Astrocyte of the spinal cord (primary cell): ENCODE data around the gene FKBP2.

Source experiments
- DNase-seq: peaks from one replicate; pipeline ENCODE4 v3.0.0; 2011; ENCODE audit warnings: low read depth, low spot score
- H3K4me3 ChIP-seq: 2 replicates; pipeline ENCODE4 v1.5.1; 2011; ENCODE audit warnings: low read depth, mild to moderate bottlenecking, low read length, moderate library complexity
- in situ Hi-C: cut with HindIII; loops from 2 replicates; pipeline ENCODE4 v1.10.0; 2017; ENCODE audit warnings: low sequenced_read_pairs
- TF ChIP-seq, protein P1 (sequence below): IDR thresholded peaks from 2 replicates; pipeline ENCODE4 v1.5.1; 2012; ENCODE audit warnings: low read depth, mild to moderate bottlenecking, low read length, inconsistent platforms

Gene FKBP2

DNA sequence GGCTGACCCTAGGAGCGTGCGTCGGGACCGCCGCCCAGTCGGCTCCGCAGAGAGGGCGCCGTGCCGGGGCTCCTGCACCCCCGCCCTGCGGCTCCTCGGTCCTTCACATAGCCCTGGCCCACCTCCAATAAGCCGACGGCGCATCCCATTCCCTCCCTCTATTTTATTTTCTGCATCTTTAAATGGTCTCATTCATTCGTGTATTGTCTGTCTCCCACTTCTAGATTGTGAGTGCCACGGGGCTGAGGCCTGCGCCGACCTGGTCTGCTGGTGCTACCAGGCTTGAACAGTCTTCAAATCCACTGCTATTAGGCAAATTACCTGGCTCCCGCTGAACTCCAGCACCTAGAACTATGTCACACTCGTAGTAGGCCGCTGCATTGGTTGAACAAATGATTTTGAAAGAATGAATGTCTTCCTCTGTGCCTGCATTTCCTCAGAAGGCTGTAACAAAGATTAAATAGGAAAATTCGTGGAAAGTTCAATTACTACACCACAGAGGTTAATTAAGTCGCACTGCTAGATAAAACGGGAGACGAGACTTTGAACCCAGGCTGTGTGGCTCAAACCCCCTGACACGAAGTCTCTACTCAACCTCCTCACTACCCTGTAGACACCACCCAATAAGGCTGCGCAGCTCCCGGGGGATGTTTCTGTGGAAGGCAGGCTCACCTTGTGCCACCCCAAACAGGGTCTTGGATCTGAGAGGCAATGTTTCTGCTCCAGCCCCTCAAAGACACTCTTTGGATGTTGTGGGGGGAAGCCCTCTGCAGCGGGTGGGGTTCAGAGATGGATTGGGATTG, 7.0 kb downstream of the FKBP2 start:
- H3K4me3 ChIP-seq: peak overlapping the region; percentile 31
- in situ Hi-C loops: no loop called here
- no peak for DNase-seq
- TF ChIP-seq, protein P1, sequence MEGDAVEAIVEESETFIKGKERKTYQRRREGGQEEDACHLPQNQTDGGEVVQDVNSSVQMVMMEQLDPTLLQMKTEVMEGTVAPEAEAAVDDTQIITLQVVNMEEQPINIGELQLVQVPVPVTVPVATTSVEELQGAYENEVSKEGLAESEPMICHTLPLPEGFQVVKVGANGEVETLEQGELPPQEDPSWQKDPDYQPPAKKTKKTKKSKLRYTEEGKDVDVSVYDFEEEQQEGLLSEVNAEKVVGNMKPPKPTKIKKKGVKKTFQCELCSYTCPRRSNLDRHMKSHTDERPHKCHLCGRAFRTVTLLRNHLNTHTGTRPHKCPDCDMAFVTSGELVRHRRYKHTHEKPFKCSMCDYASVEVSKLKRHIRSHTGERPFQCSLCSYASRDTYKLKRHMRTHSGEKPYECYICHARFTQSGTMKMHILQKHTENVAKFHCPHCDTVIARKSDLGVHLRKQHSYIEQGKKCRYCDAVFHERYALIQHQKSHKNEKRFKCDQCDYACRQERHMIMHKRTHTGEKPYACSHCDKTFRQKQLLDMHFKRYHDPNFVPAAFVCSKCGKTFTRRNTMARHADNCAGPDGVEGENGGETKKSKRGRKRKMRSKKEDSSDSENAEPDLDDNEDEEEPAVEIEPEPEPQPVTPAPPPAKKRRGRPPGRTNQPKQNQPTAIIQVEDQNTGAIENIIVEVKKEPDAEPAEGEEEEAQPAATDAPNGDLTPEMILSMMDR: no peak

DNA sequence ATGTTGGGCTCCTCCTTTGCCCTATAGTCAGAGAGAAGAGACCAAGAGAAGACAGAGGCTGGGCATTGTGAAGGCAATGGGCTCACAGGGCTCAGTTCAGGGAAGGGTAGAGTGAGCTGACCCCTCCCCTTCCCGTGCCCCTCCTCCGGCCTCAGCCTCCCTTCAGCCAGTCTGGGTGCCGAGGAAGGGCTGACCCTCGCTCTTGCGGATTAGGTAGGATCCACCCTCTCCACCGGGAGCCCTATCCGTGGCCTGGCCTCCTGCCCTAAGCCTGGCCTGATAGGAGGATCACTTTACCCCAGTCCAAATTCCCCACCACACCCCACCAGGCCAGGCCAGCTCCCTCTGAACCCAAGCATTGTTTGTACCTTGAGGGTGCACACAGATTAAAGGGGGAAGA, 7.7 kb downstream of the FKBP2 start:
- no peak overlapping the region for H3K4me3 ChIP-seq
- DNase-seq: no peak
- in situ Hi-C loops: no loop called here
- TF ChIP-seq, protein P1: no peak

DNA sequence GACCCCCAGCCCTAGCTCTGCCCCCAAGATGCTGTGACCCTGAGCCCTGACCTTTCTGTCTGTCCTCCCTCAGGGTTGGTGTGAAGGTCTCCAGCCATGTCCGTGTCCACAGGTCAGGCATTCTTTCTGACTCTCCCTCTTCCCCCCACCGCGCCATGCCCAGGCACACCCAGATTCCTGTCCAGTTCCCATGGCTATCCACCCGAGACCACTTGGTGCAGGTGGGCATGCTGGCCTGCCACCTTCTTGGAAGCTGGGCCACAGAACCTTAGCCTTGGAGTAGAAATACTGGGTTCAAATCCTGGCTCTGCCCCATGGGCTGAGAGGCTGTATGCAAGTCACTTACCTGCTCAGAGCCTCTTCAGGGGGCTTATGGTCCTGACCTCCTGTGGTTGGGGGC, 8.1 kb downstream of the FKBP2 start:
- no peak overlapping the region for H3K4me3 ChIP-seq
- TF ChIP-seq, protein P1: no peak
- in situ Hi-C loops: no loop called here
- DNase-seq: no peak

DNA sequence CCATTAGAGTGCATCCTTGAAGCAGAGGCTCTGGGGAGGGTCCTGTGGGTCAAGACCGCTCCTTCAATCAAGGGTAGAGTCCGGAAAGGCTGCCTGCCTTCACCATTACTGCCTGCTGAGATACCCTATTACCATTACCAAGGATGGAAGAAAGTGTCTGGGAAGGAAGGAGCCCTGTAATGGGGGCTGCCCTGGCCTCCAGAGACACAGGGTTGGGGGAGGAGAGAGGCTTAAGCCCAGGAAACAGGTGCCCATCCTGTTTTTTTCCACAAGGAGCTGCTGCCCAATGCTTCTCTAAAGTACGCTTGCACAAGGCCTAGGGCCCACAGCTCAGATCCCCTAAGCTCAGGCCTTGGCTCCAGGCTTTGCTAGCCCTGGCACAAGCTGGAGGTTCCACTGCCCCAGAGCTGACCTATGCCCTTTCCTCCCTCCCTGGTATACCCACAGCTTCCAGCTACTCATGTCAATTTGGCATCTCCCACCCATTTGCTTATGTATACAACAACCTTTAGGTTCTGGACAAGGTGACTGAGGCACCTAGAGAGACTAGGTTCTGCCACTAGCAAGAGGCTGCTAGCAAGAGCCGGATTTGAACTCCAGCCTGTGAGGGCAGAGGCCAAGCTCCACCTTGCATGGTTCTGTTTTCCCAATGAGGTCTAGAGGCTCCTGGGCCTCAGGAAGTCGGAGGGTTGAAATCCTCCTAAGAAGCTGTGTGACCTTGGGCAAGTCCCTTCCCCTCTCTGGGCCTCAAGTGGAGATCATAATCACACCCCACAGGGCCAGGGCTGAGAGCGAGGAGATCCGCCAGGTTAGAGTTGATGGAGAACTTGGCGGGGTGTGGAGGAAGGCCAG, 8.9 kb downstream of the FKBP2 start:
- TF ChIP-seq, protein P1: no peak
- no peak for DNase-seq
- in situ Hi-C loops: no loop called here
- H3K4me3 ChIP-seq: no peak overlapping the region

DNA sequence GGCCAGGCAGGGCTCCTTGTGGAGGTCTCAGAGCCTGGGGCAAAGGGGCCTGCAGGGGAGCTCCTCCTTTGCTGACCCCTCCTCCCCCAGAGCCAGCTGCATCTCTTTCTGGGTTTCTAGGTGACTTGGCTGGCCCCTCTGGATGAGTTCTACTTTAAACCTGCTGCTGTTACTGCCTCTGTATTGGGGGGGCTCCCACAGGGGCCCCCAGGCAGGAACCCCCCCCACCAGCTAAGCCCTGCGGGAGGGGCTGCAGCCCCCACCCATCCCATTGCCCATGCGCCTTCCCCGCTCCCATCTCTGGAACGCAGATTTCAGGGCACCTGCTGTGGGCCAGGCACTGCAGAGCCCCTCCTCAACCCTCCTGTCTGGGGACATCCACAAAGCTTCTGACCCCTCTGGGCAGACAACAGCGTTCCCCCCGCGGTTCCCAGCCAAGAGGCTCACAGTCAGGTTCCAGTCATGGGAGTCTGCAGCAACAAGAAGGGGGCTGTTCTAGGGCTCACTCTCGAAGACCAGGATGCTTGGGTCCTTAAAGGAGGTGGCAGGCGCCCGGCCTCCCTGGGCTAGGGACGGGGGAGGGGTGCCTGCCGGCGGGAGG, 9.6 kb downstream of the FKBP2 start:
- peak overlapping the region; percentile 50 for H3K4me3 ChIP-seq
- TF ChIP-seq, protein P1: no peak
- DNase-seq: no peak
- in situ Hi-C loops: no loop called here

DNA sequence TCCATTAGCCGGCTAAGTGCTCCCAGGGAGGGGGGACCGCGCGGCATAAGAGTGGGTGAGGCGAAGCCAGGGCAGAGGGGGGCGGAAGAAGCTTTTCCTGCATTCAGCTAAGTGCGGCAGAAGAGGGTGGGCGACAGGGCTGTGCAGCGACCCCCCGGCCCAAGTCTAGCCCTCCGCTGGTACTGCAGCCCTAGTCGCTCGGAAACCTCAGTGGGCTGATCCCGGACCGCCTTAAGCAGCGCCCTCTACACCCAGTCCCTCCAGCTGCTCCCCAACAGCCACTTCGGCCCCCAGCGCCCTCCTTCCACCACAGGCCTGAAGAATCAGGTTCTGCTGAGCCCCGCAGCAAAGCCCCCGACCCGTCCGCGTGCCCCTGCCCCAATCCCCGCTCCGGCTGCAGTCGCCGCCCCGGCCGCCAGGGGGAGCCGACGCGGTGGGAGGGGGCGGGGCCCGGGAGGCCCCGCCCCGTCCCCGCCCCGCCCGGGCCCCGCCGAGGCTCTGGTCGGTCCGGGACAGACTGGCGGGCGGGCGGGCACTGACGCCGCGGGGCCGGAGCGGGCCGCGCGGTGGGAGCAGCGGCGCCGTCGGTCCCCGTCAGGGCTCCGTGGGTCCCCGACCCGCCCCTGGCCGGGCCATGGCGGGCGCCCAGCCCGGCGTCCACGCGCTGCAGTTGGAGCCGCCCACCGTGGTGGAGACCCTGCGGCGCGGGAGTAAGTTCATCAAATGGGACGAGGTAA, 10.3 kb downstream of the FKBP2 start, which contains the start of gene PLCB3:
PLCB3 (plus strand) TSS at position 515 of the 737 bp plus-strand sequence; CDS start at position 635, 120 bp downstream.
- TF ChIP-seq, protein P1: peak; percentile 63
- no peak for DNase-seq
- H3K4me3 ChIP-seq: peak within 1 kb of the TSS; percentile 63
- in situ Hi-C loops: no loop called here
